ENCODE measurements around the gene GRK4. TPM values are rescaled to one million over a fixed set of nuclear protein-coding genes. Genes with fewer than 3 reads are reported as not detected.

The GRK4 gene
- total and polyA plus RNA-seq, 10 of the 15 experiments (the other 5 are each of a cell fraction or from before 2014, with no cell fraction given), result 1.1 to 4.0 (median 2.5) TPM

DNA sequence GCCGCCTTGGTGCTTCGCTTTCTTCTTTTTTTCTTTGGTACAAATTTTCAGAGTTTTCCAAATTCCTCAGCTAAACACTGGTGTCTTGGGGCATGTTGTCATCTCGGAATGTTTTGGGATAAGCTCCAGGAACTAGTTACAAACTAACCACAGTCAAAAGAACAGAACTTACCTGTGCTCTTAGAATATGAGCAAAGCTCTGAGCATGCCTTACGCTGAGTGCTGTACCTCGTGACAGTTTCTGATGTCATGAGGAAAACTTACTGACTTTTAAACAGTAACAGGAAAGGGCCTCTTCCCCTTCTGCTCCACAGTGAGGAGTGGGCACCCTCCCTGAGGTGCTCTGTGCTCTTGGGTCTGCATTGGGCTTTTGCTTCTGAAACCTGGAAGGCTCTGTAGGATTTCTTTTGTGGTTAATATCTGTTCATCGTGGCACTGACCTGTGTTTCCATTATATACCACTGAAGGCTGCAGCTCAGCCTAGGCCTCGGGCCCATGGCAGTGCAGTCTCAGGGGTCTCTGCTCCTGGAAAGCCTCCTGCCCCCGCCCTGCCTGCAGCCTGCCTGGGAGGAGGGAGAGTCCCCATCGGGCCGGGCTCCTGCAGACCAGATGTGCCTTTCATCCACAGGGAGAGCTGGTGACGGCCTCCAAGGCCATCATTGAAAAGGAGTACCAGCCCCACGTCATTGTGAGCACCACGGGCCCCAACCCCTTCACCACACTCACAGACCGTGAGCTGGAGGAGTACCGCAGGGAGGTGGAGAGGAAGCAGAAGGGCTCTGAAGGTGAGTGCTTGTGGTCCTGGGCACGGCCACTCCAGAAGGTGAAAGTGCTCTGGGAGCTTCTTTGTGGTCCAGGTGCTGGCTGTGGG lies 48.9 kb upstream of the GRK4 start:
- FAIRE-seq (no peak), ATAC-seq (peak; percentile 75), DNase-seq (ENCODE audit: low read depth, low spot score) (no peak)
- SMC1A ChIA-PET (ENCODE audit: uncharacterized antibody, unreplicated experiment), result interaction anchor here (0.6 to 1.1 kb wide), 3 partner anchors 23 to 1396 kb away, joined by 3 to 4 read pairs (median 3); no protein-coding TSS in a partner anchor
- H3K9me3 ChIP-seq (replicated peaks; ENCODE audit: control insufficient read depth, insufficient read depth, low read length), result no peaks in the 10 kb centered on the region; the same call in 2 of the 3 replicates
- H3K27me3 ChIP-seq (replicated peaks in 1 of 2; ENCODE audit: control insufficient read depth in 2 of 2, insufficient read depth in 2 of 2, low read length in 1 of 2), result no peaks in the 10 kb centered on the region
- H3K79me2 ChIP-seq (ENCODE audit: control insufficient read depth, insufficient read depth, low read length), result no peaks in the 10 kb centered on the region
- no TSS peak for BruUV-seq (replicated peaks)
- H3K27ac ChIP-seq (ENCODE audit: control insufficient read depth, insufficient read depth), result no peak overlapping the region
- peaks cover 7% of the 10 kb centered on the region for H3K4me1 ChIP-seq (ENCODE audit: control insufficient read depth, insufficient read depth, low read length)
- RAD21 ChIA-PET (ENCODE audit: unreplicated experiment), result interaction anchor here (1.1 kb wide), 1 partner anchor 151 kb away, joined by 3 read pairs; no protein-coding TSS in a partner anchor
- in situ Hi-C loops (cut with MboI), result no loop called here
- POLR2A ChIA-PET, result interaction anchor here (1.0 kb wide), 1 partner anchor 21 kb away, joined by 3 read pairs; no protein-coding TSS in a partner anchor
- H2AFZ ChIP-seq (ENCODE audit: control insufficient read depth, low read depth, low read length), result no peak overlapping the region
- no peak overlapping the region for H3K9ac ChIP-seq (ENCODE audit: control insufficient read depth, insufficient read depth, low read length)
- peaks cover 5 to 10% of the 10 kb centered on the region in 2 experiments for H3K36me3 ChIP-seq (ENCODE audit: control insufficient read depth in 2 of 2, insufficient read depth in 2 of 2, low read length in 1 of 2)
- CTCF ChIA-PET, result no interaction called here
- no peaks in the 10 kb centered on the region for H4K20me1 ChIP-seq (ENCODE audit: control insufficient read depth, insufficient read depth)
- 59% methylated on average over 16 of the region's 16 CpGs for WGBS (ENCODE audit: insufficient coverage, insufficient replicate concordance, low lambda C conversion rate, missing lambda C conversion rate)
- no peak overlapping the region for H3K4me2 ChIP-seq (ENCODE audit: control insufficient read depth, insufficient read depth)
- H3K4me3 ChIP-seq, result no peak overlapping the region
- intact Hi-C loops (cut with micrococcal nuclease; ENCODE audit: unreplicated experiment), result no loop called here
- TF ChIP-seq RUNX3 (IDR thresholded peaks at IDR 0.05; ENCODE audit: low read length), result peak; percentile 81
- TF ChIP-seq MEF2A (IDR thresholded peaks at IDR 0.05; ENCODE audit: insufficient read depth, low read depth, low read length), result 0 out of 2 replicates have a peak, but pooled peaks have one; percentile 66
- TF ChIP-seq, protein P1, sequence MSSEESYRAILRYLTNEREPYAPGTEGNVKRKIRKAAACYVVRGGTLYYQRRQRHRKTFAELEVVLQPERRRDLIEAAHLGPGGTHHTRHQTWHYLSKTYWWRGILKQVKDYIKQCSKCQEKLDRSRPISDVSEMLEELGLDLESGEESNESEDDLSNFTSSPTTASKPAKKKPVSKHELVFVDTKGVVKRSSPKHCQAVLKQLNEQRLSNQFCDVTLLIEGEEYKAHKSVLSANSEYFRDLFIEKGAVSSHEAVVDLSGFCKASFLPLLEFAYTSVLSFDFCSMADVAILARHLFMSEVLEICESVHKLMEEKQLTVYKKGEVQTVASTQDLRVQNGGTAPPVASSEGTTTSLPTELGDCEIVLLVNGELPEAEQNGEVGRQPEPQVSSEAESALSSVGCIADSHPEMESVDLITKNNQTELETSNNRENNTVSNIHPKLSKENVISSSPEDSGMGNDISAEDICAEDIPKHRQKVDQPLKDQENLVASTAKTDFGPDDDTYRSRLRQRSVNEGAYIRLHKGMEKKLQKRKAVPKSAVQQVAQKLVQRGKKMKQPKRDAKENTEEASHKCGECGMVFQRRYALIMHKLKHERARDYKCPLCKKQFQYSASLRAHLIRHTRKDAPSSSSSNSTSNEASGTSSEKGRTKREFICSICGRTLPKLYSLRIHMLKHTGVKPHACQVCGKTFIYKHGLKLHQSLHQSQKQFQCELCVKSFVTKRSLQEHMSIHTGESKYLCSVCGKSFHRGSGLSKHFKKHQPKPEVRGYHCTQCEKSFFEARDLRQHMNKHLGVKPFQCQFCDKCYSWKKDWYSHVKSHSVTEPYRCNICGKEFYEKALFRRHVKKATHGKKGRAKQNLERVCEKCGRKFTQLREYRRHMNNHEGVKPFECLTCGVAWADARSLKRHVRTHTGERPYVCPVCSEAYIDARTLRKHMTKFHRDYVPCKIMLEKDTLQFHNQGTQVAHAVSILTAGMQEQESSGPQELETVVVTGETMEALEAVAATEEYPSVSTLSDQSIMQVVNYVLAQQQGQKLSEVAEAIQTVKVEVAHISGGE (CRISPR knock-in tag; IDR thresholded peaks at IDR 0.05), result no peak
- no peak for TF ChIP-seq EZH2 (IDR thresholded peaks at IDR 0.05; ENCODE audit: borderline replicate concordance, control insufficient read depth, low read depth, low read length)
- no peak for TF ChIP-seq SIX5 (IDR thresholded peaks at IDR 0.05; ENCODE audit: low read depth, low read length, severe bottlenecking)
- no peak for TF ChIP-seq TCF12 (IDR thresholded peaks at IDR 0.05; ENCODE audit: low read depth, low read length)
- TF ChIP-seq, protein P2, sequence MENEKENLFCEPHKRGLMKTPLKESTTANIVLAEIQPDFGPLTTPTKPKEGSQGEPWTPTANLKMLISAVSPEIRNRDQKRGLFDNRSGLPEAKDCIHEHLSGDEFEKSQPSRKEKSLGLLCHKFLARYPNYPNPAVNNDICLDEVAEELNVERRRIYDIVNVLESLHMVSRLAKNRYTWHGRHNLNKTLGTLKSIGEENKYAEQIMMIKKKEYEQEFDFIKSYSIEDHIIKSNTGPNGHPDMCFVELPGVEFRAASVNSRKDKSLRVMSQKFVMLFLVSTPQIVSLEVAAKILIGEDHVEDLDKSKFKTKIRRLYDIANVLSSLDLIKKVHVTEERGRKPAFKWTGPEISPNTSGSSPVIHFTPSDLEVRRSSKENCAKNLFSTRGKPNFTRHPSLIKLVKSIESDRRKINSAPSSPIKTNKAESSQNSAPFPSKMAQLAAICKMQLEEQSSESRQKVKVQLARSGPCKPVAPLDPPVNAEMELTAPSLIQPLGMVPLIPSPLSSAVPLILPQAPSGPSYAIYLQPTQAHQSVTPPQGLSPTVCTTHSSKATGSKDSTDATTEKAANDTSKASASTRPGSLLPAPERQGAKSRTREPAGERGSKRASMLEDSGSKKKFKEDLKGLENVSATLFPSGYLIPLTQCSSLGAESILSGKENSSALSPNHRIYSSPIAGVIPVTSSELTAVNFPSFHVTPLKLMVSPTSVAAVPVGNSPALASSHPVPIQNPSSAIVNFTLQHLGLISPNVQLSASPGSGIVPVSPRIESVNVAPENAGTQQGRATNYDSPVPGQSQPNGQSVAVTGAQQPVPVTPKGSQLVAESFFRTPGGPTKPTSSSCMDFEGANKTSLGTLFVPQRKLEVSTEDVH (IDR thresholded peaks at IDR 0.05; ENCODE audit: low read depth, partially characterized antibody), result no peak
- peak; percentile 32; the same call in 1 of the 2 replicates for TF ChIP-seq CREM (IDR thresholded peaks at IDR 0.05; ENCODE audit: low read depth)
- TF ChIP-seq, protein P3, sequence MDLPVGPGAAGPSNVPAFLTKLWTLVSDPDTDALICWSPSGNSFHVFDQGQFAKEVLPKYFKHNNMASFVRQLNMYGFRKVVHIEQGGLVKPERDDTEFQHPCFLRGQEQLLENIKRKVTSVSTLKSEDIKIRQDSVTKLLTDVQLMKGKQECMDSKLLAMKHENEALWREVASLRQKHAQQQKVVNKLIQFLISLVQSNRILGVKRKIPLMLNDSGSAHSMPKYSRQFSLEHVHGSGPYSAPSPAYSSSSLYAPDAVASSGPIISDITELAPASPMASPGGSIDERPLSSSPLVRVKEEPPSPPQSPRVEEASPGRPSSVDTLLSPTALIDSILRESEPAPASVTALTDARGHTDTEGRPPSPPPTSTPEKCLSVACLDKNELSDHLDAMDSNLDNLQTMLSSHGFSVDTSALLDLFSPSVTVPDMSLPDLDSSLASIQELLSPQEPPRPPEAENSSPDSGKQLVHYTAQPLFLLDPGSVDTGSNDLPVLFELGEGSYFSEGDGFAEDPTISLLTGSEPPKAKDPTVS (IDR thresholded peaks at IDR 0.05; ENCODE audit: low read depth, low read length), result no peak
- no peak for TF ChIP-seq FOXK2 (IDR thresholded peaks at IDR 0.05)
- TF ChIP-seq, protein P4, sequence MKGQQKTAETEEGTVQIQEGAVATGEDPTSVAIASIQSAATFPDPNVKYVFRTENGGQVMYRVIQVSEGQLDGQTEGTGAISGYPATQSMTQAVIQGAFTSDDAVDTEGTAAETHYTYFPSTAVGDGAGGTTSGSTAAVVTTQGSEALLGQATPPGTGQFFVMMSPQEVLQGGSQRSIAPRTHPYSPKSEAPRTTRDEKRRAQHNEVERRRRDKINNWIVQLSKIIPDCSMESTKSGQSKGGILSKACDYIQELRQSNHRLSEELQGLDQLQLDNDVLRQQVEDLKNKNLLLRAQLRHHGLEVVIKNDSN (IDR thresholded peaks at IDR 0.05; ENCODE audit: borderline replicate concordance, extremely low read length, insufficient read depth, low read depth, low read length), result no peak
- no peak for TF ChIP-seq BCL11A (IDR thresholded peaks at IDR 0.05; ENCODE audit: low read depth, low read length)
- TF ChIP-seq PAX5 (IDR thresholded peaks at IDR 0.05; ENCODE audit: borderline replicate concordance, low read depth, low read length), result peak; percentile 49; the same call in 1 of the 2 replicates
- TF ChIP-seq TBL1XR1 (IDR thresholded peaks at IDR 0.05; ENCODE audit: low read depth, low read length), result no peak
